HepG2 (cell line): Measurements from ENCODE around the gene KANSL1. TPM values are rescaled to one million over a fixed set of nuclear protein-coding genes. Genes with fewer than 3 reads are reported as not detected.
"Not testable (repeated sequence)": the region's sequence is repeated elsewhere in the genome, so short reads cannot be mapped to it uniquely, and the experiment has no call there.

Source experiments
- ATAC-seq: fragments of 200-7000 bp; cut with Tn5 transposase; 3 replicates; pipeline ENCODE4 v1.9.1; 2020; ENCODE audit warnings: mild to moderate bottlenecking, moderate library complexity
- BruUV-seq: library from RNA; stranded (reverse); fragments of 400-500 nt; replicated peaks from 2 replicates; lab custom pipeline; 2021; lab: Mats Ljungman, UMichigan
- CTCF ChIA-PET: fragments of 300-600 bp; formaldehyde crosslinking; extraction: SDS; loops from one replicate; lab custom pipeline; 2021; ENCODE audit warnings: low total read pairs, inconsistent platforms, low intra/inter-chr PET ratio; lab: Yijun Ruan, JAX
- POLR2A ChIA-PET: fragments of 350-600 bp; sonication (Branson Sonifier 250); formaldehyde crosslinking; loops from one replicate; lab custom pipeline; 2020; ENCODE audit warnings: antibody characterized with exemption, inconsistent platforms; lab: Yijun Ruan, JAX
- DNase-seq: peaks from one replicate; pipeline ENCODE4 v3.0.0-alpha.2; 2015; ENCODE audit warnings: low spot score
- FAIRE-seq: peaks from 3 replicates; lab custom pipeline; 2011; peaks lifted over from hg19 to GRCh38; lab: Jason Lieb, UNC
- H2AFZ ChIP-seq: one replicate; pipeline ENCODE4 v1.6.1; 2011; ENCODE audit warnings: low read length, inconsistent platforms
- H3K27ac ChIP-seq: fragments of 300-600 bp; 3 replicates; pipeline ENCODE4 v1.8.0; 2011; ENCODE audit warnings: mixed run types, mild to moderate bottlenecking, mixed read lengths, low read length, inconsistent platforms; ENCODE audit not compliant: insufficient read depth; ENCODE audit errors: extremely low read length
- H3K27me3 ChIP-seq, 2 experiments: fragments of 200-600 bp in 1 of 2; 2 replicates in 1 of 2; 3 replicates in 1 of 2; pipeline versions ENCODE4 v1.6.0 to v1.8.0; 2011; ENCODE audit warnings: low read length in 2 of 2, mild to moderate bottlenecking in 2 of 2, moderate library complexity in 2 of 2, inconsistent platforms in 1 of 2; ENCODE audit not compliant: insufficient read depth in 2 of 2, control insufficient read depth in 1 of 2
- H3K36me3 ChIP-seq, 2 experiments: fragments of 200-600 bp in 1 of 2; replicated peaks in 1 of 2; 2 replicates in 1 of 2; 3 replicates in 1 of 2; pipeline versions ENCODE4 v1.5.1 to v1.8.0; 2011; ENCODE audit warnings: low read length in 2 of 2, inconsistent platforms in 1 of 2; ENCODE audit not compliant: insufficient read depth in 2 of 2, control insufficient read depth in 1 of 2
- H3K4me1 ChIP-seq: 2 replicates; pipeline ENCODE4 v1.5.1; 2012; ENCODE audit warnings: low read length, inconsistent platforms; ENCODE audit not compliant: insufficient read depth
- H3K4me2 ChIP-seq: 2 replicates; pipeline ENCODE4 v1.6.0; 2011; ENCODE audit warnings: low read depth, low read length, inconsistent platforms
- H3K4me3 ChIP-seq, 3 experiments: fragments of 200-600 bp in 1 of 3; sonication (generic), shearing (Covaris generic) in 1 of 3; replicated peaks in 1 of 3; 2 replicates each; pipeline ENCODE4 v1.5.1; 2011 to 2016; ENCODE audit warnings: low read length in 3 of 3, inconsistent platforms in 2 of 3, low read depth in 2 of 3, mild to moderate bottlenecking in 2 of 3, control low read depth in 1 of 3, mixed read lengths in 1 of 3; ENCODE audit not compliant: insufficient read depth in 1 of 3
- H3K79me2 ChIP-seq: one replicate; pipeline ENCODE4 v1.6.1; 2011; ENCODE audit warnings: low read length, inconsistent platforms; ENCODE audit not compliant: insufficient read depth
- H3K9ac ChIP-seq: 2 replicates; pipeline ENCODE4 v1.6.0; 2011; ENCODE audit warnings: mild to moderate bottlenecking, low read depth, low read length, inconsistent platforms; ENCODE audit not compliant: insufficient read depth
- H3K9me3 ChIP-seq: 2 replicates; pipeline ENCODE4 v1.5.1; 2012; ENCODE audit warnings: mild to moderate bottlenecking, low read length
- H4K20me1 ChIP-seq: 2 replicates; pipeline ENCODE4 v1.6.0; 2011; ENCODE audit warnings: inconsistent platforms, mild to moderate bottlenecking, low read length, moderate library complexity; ENCODE audit not compliant: insufficient read depth
- AGO1 ChIP-seq: fragments of 200-400 bp; formaldehyde crosslinking; IDR thresholded peaks from 2 replicates; pipeline ENCODE4 v1.6.1; 2017; ENCODE audit warnings: mild to moderate bottlenecking, low read depth, low read length, moderate library complexity; ENCODE audit not compliant: poor library complexity, severe bottlenecking
- BRD4 ChIP-seq: sonication (generic); formaldehyde crosslinking; IDR thresholded peaks from 2 replicates; pipeline ENCODE4 v1.4.0; 2020; ENCODE audit warnings: missing genetic modification reagents
- EED ChIP-seq: sonication (generic); formaldehyde crosslinking; IDR thresholded peaks from 2 replicates; pipeline ENCODE4 v1.5.0; 2020; ENCODE audit warnings: mild to moderate bottlenecking, missing genetic modification reagents
- FOXM1 ChIP-seq: sonication (generic); formaldehyde crosslinking; IDR thresholded peaks from 2 replicates; pipeline ENCODE4 v1.5.0; 2020; ENCODE audit warnings: missing genetic modification reagents
- HMG20A ChIP-seq: IDR thresholded peaks from 2 replicates; pipeline ENCODE4 v1.6.1; 2016; ENCODE audit warnings: borderline replicate concordance
- MEF2D ChIP-seq: sonication (generic); formaldehyde crosslinking; IDR thresholded peaks from 2 replicates; pipeline ENCODE4 v1.5.1; 2020; ENCODE audit warnings: mild to moderate bottlenecking, missing genetic modification reagents
- MYNN ChIP-seq: sonication (generic); formaldehyde crosslinking; IDR thresholded peaks from 2 replicates; pipeline ENCODE4 v1.4.0; 2020; ENCODE audit warnings: mild to moderate bottlenecking, low read depth, missing genetic modification reagents
- SSRP1 ChIP-seq: IDR thresholded peaks from 2 replicates; pipeline ENCODE4 v1.6.1; 2016; ENCODE audit warnings: control low read depth
- U2AF2 ChIP-seq: fragments of 200-400 bp; formaldehyde crosslinking; IDR thresholded peaks from 2 replicates; pipeline ENCODE4 v1.6.1; 2017; ENCODE audit warnings: low read depth, mild to moderate bottlenecking, low read length
- ZMAT3 ChIP-seq: sonication (generic); formaldehyde crosslinking; conservative IDR thresholded peaks from 2 replicates; pipeline ENCODE4 v1.7.0; 2021; ENCODE audit warnings: missing genetic modification reagents
- ZNF468 ChIP-seq: sonication (generic); formaldehyde crosslinking; IDR thresholded peaks from 2 replicates; pipeline ENCODE4 v1.8.0; 2022; ENCODE audit warnings: mild to moderate bottlenecking, moderate library complexity, missing genetic modification reagents
- ZNF629 ChIP-seq: sonication (generic); formaldehyde crosslinking; conservative IDR thresholded peaks from 2 replicates; pipeline ENCODE4 v1.5.0; 2020; ENCODE audit warnings: missing genetic modification reagents
- ZNF678 ChIP-seq: sonication (generic); formaldehyde crosslinking; IDR thresholded peaks from 2 replicates; pipeline ENCODE4 v1.4.0; 2020; ENCODE audit warnings: mild to moderate bottlenecking, missing genetic modification reagents
- ZSCAN30 ChIP-seq: sonication (generic); formaldehyde crosslinking; IDR thresholded peaks from 2 replicates; pipeline ENCODE4 v1.5.0; 2020; ENCODE audit warnings: mild to moderate bottlenecking, missing genetic modification reagents
- WGBS: methylation state at CpG from one replicate; pipeline ENCODE4 v1.1.6; 2017; ENCODE audit warnings: low lambda C conversion rate; 5-methylcytosine and 5-hydroxymethylcytosine counted together
- in situ Hi-C: cut with HindIII; loops from 2 replicates; pipeline ENCODE4 v1.10.0; 2017; ENCODE audit warnings: low pct_unique_long_range_greater_than_20kb; ENCODE audit not compliant: extremely low pct_ligation_motif_present
- intact Hi-C: fragments of 100-400 bp; cut with micrococcal nuclease; formaldehyde crosslinking; loops from one replicate; pipeline ENCODE4 v1.10.0; 2022; ENCODE audit not compliant: unreplicated experiment
- polyA plus RNA-seq, 8 experiments: library from polyadenylated mRNA; depleted of rRNA in 3 of 8; stranded (reverse) in 7 of 8; unstranded in 1 of 8; fragments of >200 nt; fragmentation: Illumina TruSeq in 4 of 8; extraction: Trizol in 4 of 8; gene quantifications; 2 replicates each; pipeline versions ENCODE4 v1.2.1 to v1.2.3, GENCODE V29; 2011 to 2016; ENCODE audit warnings: low read depth in 4 of 8, missing spikeins in 1 of 8, mixed read lengths in 1 of 8; ENCODE audit not compliant: insufficient read depth in 1 of 8
- total RNA-seq, 5 experiments: library from RNA; depleted of rRNA; stranded (reverse); fragments of >200 nt; fragmentation: Illumina TruSeq; extraction: Trizol; gene quantifications; 2 replicates each; pipeline ENCODE4 v1.2.3, GENCODE V29; 2016; ENCODE audit warnings: low read depth in 1 of 5

Gene KANSL1
- total and polyA plus RNA-seq, 2 of the 13 experiments (the other 11 are each of a cell fraction or from before 2014, with no cell fraction given), result 24.0 to 59.6 TPM

DNA sequence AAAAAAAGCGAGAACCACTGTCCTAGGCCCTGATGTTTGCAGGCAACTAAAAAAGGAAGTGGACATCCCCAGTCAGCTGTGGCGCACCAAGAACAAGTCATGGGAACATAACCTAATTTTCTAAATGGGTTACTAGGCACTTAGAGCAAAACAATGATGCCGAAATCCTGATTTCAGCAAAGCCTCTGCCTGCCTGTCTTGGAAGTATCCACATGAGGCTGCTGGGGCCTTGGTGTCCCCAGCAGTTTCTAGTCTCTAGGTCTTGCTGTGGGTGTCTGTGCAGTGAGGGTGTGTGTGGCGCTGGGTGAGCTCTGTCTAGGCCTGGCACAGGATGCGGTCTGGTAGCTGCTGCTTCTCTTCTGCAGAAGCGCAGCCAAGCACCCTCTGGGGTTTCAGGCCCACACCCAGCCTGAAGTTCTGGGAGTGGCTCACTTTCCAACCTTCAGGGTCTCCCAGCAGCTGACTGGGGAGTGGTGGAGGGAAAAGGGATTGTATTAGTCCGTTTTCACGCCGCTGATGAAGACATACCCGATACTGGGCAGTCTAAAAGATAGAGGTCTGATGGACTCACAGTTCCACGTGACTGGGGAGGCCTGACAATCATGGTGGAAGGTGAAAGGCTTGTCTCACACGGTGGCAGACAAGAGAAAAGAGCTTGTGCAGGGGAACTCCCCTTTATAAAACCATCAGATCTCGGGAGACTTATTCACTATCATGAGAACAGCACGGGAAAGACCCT lies 173.0 kb downstream of the KANSL1 start:
- BruUV-seq, result no TSS peak
- H3K36me3 ChIP-seq, result no peaks in the 10 kb centered on the region; a peak in 1 of 5 replicates
- H3K4me3 ChIP-seq, result no peak overlapping the region
- H3K79me2 ChIP-seq, result no peaks in the 10 kb centered on the region
- WGBS, result 87% methylated on average over 14 of the region's 14 CpGs
- POLR2A ChIA-PET, result interaction anchor here (1.3 kb wide), 1 partner anchor 16 kb away, joined by 3 read pairs; no protein-coding TSS in a partner anchor
- no peak overlapping the region for H3K9ac ChIP-seq
- H3K9me3 ChIP-seq, result no peaks in the 10 kb centered on the region
- no peak overlapping the region for H3K27ac ChIP-seq
- in situ Hi-C loops (loop anchor here (25.0 kb wide), 1 partner anchor 817 kb away; no protein-coding TSS in a partner anchor), intact Hi-C loops (no loop called here)
- no peak overlapping the region for H3K4me2 ChIP-seq
- FAIRE-seq (no peak), DNase-seq (no peak), ATAC-seq (no peak)
- TF ChIP-seq HMG20A (CRISPR knock-in tag), result no peak
- no peak for TF ChIP-seq ZNF468 (CRISPR knock-in tag)
- no peak for TF ChIP-seq MYNN (CRISPR knock-in tag)
- no peak for TF ChIP-seq ZSCAN30
- no peak for TF ChIP-seq ZNF629 (CRISPR knock-in tag)
- TF ChIP-seq U2AF2, result no peak
- TF ChIP-seq SSRP1 (CRISPR knock-in tag), result no peak
- no peak for TF ChIP-seq ZMAT3 (CRISPR knock-in tag)
- no peak for TF ChIP-seq ZNF678 (CRISPR knock-in tag)
- TF ChIP-seq FOXM1 (CRISPR knock-in tag), result no peak
- TF ChIP-seq EED, result no peak
- TF ChIP-seq AGO1, result no peak
- TF ChIP-seq MEF2D (CRISPR knock-in tag), result no peak
- TF ChIP-seq BRD4 (CRISPR knock-in tag), result no peak
- CTCF ChIA-PET, result no interaction called here
- no peaks in the 10 kb centered on the region for H4K20me1 ChIP-seq
- no peak overlapping the region for H2AFZ ChIP-seq
- no peaks in the 10 kb centered on the region for H3K4me1 ChIP-seq
- no peaks in the 10 kb centered on the region for H3K27me3 ChIP-seq

DNA sequence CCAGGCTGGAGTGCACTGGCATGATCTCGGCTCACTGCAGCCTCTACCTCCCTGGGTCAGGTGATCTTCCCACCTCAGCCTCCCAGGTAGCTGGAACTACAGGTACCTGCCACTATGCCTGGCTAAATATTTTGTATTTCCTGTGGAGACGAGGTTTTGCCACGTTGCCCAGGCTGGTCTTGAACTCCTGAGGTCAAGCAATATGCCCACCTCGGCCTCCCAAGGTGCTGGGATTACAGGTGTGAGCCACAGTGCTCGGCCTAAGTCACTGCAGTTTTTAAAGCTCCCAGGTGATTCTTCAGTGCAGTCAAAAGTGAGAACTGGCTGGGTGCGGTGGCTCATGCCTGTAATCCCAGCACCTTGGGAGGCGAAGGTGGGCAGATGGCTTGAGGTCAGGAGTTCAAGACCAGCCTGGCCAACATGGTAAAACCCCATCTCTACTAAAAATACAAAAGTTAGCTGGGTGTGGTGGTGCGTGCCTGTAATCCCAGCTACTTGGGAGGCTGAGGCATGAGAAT lies 173.8 kb downstream of the KANSL1 start:
- DNase-seq, H2AFZ ChIP-seq, H3K27ac ChIP-seq, ATAC-seq, H4K20me1 ChIP-seq, H3K4me2 ChIP-seq, CTCF ChIA-PET, H3K9me3 ChIP-seq, H3K79me2 ChIP-seq, H3K4me3 ChIP-seq, H3K9ac ChIP-seq, POLR2A ChIA-PET, BruUV-seq, H3K4me1 ChIP-seq, intact Hi-C loops, H3K27me3 ChIP-seq, FAIRE-seq, H3K36me3 ChIP-seq: not testable (repeated sequence)
- in situ Hi-C loops, result loop anchor here (25.0 kb wide), 1 partner anchor 818 kb away; no protein-coding TSS in a partner anchor
- WGBS, result 92% methylated on average over 8 of the region's 8 CpGs
